HEK293 (cell line): ENCODE data around the gene GPS1.

ENCODE experiments used
- FEZF1 ChIP-seq: fragments of 450-650 bp; formaldehyde crosslinking; IDR thresholded peaks from 2 replicates; pipeline ENCODE4 v1.5.1; 2016; ENCODE audit warnings: missing biosample characterization, missing genetic modification characterization
- GLI4 ChIP-seq: fragments of 450-650 bp; formaldehyde crosslinking; IDR thresholded peaks from 2 replicates; pipeline ENCODE4 v1.5.1; 2016; ENCODE audit warnings: missing biosample characterization, missing genetic modification characterization
- GLIS1 ChIP-seq: fragments of 450-650 bp; formaldehyde crosslinking; IDR thresholded peaks from 2 replicates; pipeline ENCODE4 v1.5.1; 2016; ENCODE audit warnings: missing biosample characterization, missing genetic modification characterization
- KLF1 ChIP-seq: fragments of 450-650 bp; formaldehyde crosslinking; IDR thresholded peaks from 2 replicates; pipeline ENCODE4 v1.5.1; 2016; ENCODE audit warnings: missing biosample characterization, missing genetic modification characterization
- KLF8 ChIP-seq: fragments of 450-650 bp; formaldehyde crosslinking; IDR thresholded peaks from 2 replicates; pipeline ENCODE4 v1.5.1; 2016; ENCODE audit warnings: missing biosample characterization, missing genetic modification characterization
- KLF9 ChIP-seq: fragments of 450-650 bp; formaldehyde crosslinking; IDR thresholded peaks from 2 replicates; pipeline ENCODE4 v1.5.1; 2016; ENCODE audit warnings: missing biosample characterization, missing genetic modification characterization, low read depth
- MEIS1 ChIP-seq: sonication (generic); formaldehyde crosslinking; IDR thresholded peaks from 2 replicates; pipeline ENCODE4 v1.8.1; 2022; ENCODE audit warnings: missing genetic modification reagents, mild to moderate bottlenecking, borderline replicate concordance
- SCRT1 ChIP-seq: fragments of 450-650 bp; formaldehyde crosslinking; IDR thresholded peaks from 2 replicates; pipeline ENCODE4 v1.5.1; 2016; ENCODE audit warnings: missing biosample characterization, missing genetic modification characterization, borderline replicate concordance
- SETDB1 ChIP-seq: IDR thresholded peaks from one replicate; pipeline ENCODE4 v1.6.1; 2017; ENCODE audit warnings: mild to moderate bottlenecking, low read length, moderate library complexity, mixed read lengths; ENCODE audit not compliant: insufficient read length
- SP7 ChIP-seq: fragments of 450-650 bp; formaldehyde crosslinking; IDR thresholded peaks from 2 replicates; pipeline ENCODE4 v1.5.1; 2016; ENCODE audit warnings: missing biosample characterization, missing genetic modification characterization
- YY1 ChIP-seq: fragments of 450-650 bp; formaldehyde crosslinking; IDR thresholded peaks from 2 replicates; pipeline ENCODE4 v1.5.1; 2018; ENCODE audit warnings: missing biosample characterization, missing genetic modification characterization
- ZBTB1 ChIP-seq: fragments of 450-650 bp; formaldehyde crosslinking; IDR thresholded peaks from 2 replicates; pipeline ENCODE4 v1.5.1; 2016; ENCODE audit warnings: missing biosample characterization, missing genetic modification characterization
- ZBTB7A ChIP-seq: fragments of 450-650 bp; formaldehyde crosslinking; IDR thresholded peaks from 2 replicates; pipeline ENCODE4 v1.5.1; 2016; ENCODE audit warnings: low read depth, missing biosample characterization, missing genetic modification characterization
- ZFHX2 ChIP-seq: fragments of 450-650 bp; formaldehyde crosslinking; conservative IDR thresholded peaks from 2 replicates; pipeline ENCODE4 v1.5.1; 2016; ENCODE audit warnings: missing biosample characterization, missing genetic modification characterization
- ZNF10 ChIP-seq: fragments of 450-650 bp; formaldehyde crosslinking; IDR thresholded peaks from 2 replicates; pipeline ENCODE4 v1.5.1; 2017; ENCODE audit warnings: missing biosample characterization, missing genetic modification characterization
- ZNF140 ChIP-seq: fragments of 450-650 bp; formaldehyde crosslinking; IDR thresholded peaks from 2 replicates; pipeline ENCODE4 v1.5.1; 2016; ENCODE audit warnings: missing biosample characterization, missing genetic modification characterization
- ZNF184 ChIP-seq: fragments of 450-650 bp; IDR thresholded peaks from 2 replicates; pipeline ENCODE4 v1.5.1; 2018; ENCODE audit warnings: missing biosample characterization, mild to moderate bottlenecking, missing genetic modification characterization
- ZNF211 ChIP-seq: fragments of 450-650 bp; formaldehyde crosslinking; IDR thresholded peaks from 2 replicates; pipeline ENCODE4 v1.5.1; 2016; ENCODE audit warnings: low read depth, missing biosample characterization, missing genetic modification characterization
- ZNF223 ChIP-seq: fragments of 450-650 bp; formaldehyde crosslinking; IDR thresholded peaks from 2 replicates; pipeline ENCODE4 v1.5.1; 2016; ENCODE audit warnings: missing biosample characterization, missing genetic modification characterization
- ZNF274 ChIP-seq, 2 experiments: fragments of 200-500 bp in 1 of 2; fragments of 450-650 bp in 1 of 2; sonication (Bioruptor generic) in 1 of 2; formaldehyde crosslinking in 1 of 2; IDR thresholded peaks; 2 replicates each; pipeline versions ENCODE4 v1.5.1 to v1.6.1; 2014 to 2016; ENCODE audit warnings: borderline replicate concordance in 1 of 2, inconsistent platforms in 1 of 2, low read length in 1 of 2, missing biosample characterization in 1 of 2, missing genetic modification characterization in 1 of 2
- ZNF280C ChIP-seq: fragments of 450-650 bp; formaldehyde crosslinking; IDR thresholded peaks from 2 replicates; pipeline ENCODE4 v1.5.1; 2016; ENCODE audit warnings: missing biosample characterization, missing genetic modification characterization
- ZNF335 ChIP-seq: fragments of 450-650 bp; formaldehyde crosslinking; conservative IDR thresholded peaks from 2 replicates; pipeline ENCODE4 v1.5.1; 2016; ENCODE audit warnings: missing biosample characterization, missing genetic modification characterization
- ZNF426 ChIP-seq: fragments of 450-650 bp; formaldehyde crosslinking; IDR thresholded peaks from 2 replicates; pipeline ENCODE4 v1.5.1; 2017; ENCODE audit warnings: missing biosample characterization, missing genetic modification characterization, mild to moderate bottlenecking, inconsistent platforms, moderate library complexity
- ZNF529 ChIP-seq: fragments of 450-650 bp; formaldehyde crosslinking; IDR thresholded peaks from 2 replicates; pipeline ENCODE4 v1.5.1; 2017; ENCODE audit warnings: missing genetic modification characterization, missing biosample characterization; ENCODE audit not compliant: insufficient replicate concordance
- ZNF549 ChIP-seq: fragments of 450-650 bp; IDR thresholded peaks from 2 replicates; pipeline ENCODE4 v1.5.1; 2018; ENCODE audit warnings: missing biosample characterization, missing genetic modification characterization, mild to moderate bottlenecking, inconsistent platforms, moderate library complexity
- ZNF555 ChIP-seq: fragments of 450-650 bp; formaldehyde crosslinking; conservative IDR thresholded peaks from 2 replicates; pipeline ENCODE4 v1.5.1; 2017; ENCODE audit warnings: missing biosample characterization, mild to moderate bottlenecking, missing genetic modification characterization, inconsistent platforms
- ZNF571 ChIP-seq: fragments of 450-650 bp; formaldehyde crosslinking; IDR thresholded peaks from 2 replicates; pipeline ENCODE4 v1.5.0; 2017; ENCODE audit warnings: missing biosample characterization, missing genetic modification characterization
- ZNF629 ChIP-seq: fragments of 450-650 bp; formaldehyde crosslinking; IDR thresholded peaks from 2 replicates; pipeline ENCODE4 v1.5.1; 2017; ENCODE audit warnings: missing biosample characterization, missing genetic modification characterization
- ZNF791 ChIP-seq: fragments of 450-650 bp; formaldehyde crosslinking; IDR thresholded peaks from 2 replicates; pipeline ENCODE4 v1.5.1; 2016; ENCODE audit warnings: missing biosample characterization, missing genetic modification characterization
- TF ChIP-seq, protein P1 (sequence below): fragments of 450-650 bp; formaldehyde crosslinking; IDR thresholded peaks from 2 replicates; pipeline ENCODE4 v1.5.1; 2016; ENCODE audit warnings: missing biosample characterization, missing genetic modification characterization
- TF ChIP-seq, protein P2 (sequence below): fragments of 450-650 bp; formaldehyde crosslinking; IDR thresholded peaks from 2 replicates; pipeline ENCODE4 v1.5.1; 2017; ENCODE audit warnings: missing biosample characterization, missing genetic modification characterization
- TF ChIP-seq, protein P3 (sequence below): fragments of 450-650 bp; formaldehyde crosslinking; IDR thresholded peaks from 2 replicates; pipeline ENCODE4 v1.5.1; 2016; ENCODE audit warnings: missing biosample characterization, missing genetic modification characterization
- TF ChIP-seq, protein P4 (sequence below): fragments of 450-650 bp; formaldehyde crosslinking; optimal IDR thresholded peaks from 2 replicates; pipeline ENCODE3; 2016; ENCODE audit warnings: missing biosample characterization, mild to moderate bottlenecking, missing genetic modification characterization

The GPS1 gene

DNA sequence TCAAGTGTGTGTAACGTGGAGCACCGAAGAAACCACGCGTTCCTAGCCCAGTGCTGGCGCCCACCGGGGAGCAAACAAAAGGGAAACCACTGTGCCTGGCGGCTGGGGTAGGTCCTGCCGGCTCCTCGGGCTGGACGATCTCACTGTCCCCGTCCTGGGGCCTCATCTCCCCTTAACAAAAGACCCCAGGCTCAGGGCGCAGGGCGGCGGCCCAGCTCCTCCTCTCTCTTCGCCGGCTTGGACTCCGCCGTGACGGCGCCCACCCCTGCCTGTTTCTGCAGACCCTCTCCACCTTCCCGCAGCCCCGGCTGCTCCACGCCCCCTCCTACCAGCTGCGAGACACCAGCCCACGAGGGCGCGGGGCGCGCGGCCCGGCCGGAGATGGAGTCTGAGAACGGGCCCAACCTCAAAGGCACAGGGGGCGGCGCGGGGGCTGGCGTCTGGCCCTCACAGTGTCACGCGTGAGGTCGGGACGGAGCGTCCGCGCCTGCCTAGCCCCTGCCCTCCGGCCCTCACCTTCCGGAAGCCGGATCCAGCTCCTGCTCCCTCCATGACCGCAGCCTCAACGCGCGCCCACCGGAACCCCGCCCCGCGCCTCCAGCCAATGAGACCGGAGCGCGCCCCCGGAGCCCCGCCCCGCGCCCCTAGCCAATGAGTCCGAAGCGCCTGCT is 29.3 kb upstream of the GPS1 start, which contains the start of gene CENPX (continued):
- TF ChIP-seq ZNF791 (no peak), ZBTB1 (no peak; the same call in 1 of the 2 replicates), ZNF223 (tag by site-specific recombination) (no peak), ZNF184 (no peak), FEZF1 (tag by site-specific recombination) (no peak), ZNF140 (no peak), ZNF529 (tag by site-specific recombination) (no peak), ZNF274 (IDR thresholded peaks at IDR 0.05; ENCODE audit: low read length) (no peak), ZNF274 (tag by site-specific recombination; IDR thresholded peaks at IDR 0.05; ENCODE audit: borderline replicate concordance) (no peak), ZFHX2 (tag by site-specific recombination) (peak; percentile 60), KLF8 (no peak; the same call in 1 of the 2 replicates), ZBTB7A (tag by site-specific recombination) (peak; percentile 97), ZNF280C (tag by site-specific recombination) (no peak), ZNF10 (tag by site-specific recombination) (peak; percentile 41; the same call in 1 of the 2 replicates), KLF1 (no peak), GLIS1 (no peak), GLI4 (tag by site-specific recombination) (peak; percentile 64; the same call in 1 of the 2 replicates), KLF9 (tag by site-specific recombination) (peak; percentile 91), YY1 (tag by site-specific recombination) (peak; percentile 40; the same call in 1 of the 2 replicates), ZNF211 (no peak), ZNF335 (tag by site-specific recombination) (peak; percentile 57), ZNF555 (no peak), SCRT1 (tag by site-specific recombination) (no peak), MEIS1 (no peak), SETDB1 (no peak), ZNF426 (tag by site-specific recombination) (no peak), SP7 (peak; percentile 57), ZNF571 (tag by site-specific recombination) (no peak), ZNF549 (tag by site-specific recombination) (no peak), ZNF629 (peak; percentile 34; the same call in 1 of the 2 replicates)
- TF ChIP-seq, protein P1, sequence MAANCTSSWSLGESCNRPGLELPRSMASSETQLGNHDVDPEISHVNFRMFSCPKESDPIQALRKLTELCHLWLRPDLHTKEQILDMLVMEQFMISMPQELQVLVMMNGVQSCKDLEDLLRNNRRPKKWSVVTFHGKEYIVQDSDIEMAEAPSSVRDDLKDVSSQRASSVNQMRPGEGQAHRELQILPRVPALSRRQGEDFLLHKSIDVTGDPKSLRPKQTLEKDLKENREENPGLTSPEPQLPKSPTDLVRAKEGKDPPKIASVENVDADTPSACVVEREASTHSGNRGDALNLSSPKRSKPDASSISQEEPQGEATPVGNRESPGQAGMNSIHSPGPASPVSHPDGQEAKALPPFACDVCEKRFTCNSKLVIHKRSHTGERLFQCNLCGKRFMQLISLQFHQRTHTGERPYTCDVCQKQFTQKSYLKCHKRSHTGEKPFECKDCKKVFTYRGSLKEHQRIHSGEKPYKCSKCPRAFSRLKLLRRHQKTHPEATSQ (tag by site-specific recombination): peak; percentile 36; the same call in 1 of the 2 replicates
- TF ChIP-seq, protein P2, sequence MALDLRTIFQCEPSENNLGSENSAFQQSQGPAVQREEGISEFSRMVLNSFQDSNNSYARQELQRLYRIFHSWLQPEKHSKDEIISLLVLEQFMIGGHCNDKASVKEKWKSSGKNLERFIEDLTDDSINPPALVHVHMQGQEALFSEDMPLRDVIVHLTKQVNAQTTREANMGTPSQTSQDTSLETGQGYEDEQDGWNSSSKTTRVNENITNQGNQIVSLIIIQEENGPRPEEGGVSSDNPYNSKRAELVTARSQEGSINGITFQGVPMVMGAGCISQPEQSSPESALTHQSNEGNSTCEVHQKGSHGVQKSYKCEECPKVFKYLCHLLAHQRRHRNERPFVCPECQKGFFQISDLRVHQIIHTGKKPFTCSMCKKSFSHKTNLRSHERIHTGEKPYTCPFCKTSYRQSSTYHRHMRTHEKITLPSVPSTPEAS: no peak
- TF ChIP-seq, protein P3, sequence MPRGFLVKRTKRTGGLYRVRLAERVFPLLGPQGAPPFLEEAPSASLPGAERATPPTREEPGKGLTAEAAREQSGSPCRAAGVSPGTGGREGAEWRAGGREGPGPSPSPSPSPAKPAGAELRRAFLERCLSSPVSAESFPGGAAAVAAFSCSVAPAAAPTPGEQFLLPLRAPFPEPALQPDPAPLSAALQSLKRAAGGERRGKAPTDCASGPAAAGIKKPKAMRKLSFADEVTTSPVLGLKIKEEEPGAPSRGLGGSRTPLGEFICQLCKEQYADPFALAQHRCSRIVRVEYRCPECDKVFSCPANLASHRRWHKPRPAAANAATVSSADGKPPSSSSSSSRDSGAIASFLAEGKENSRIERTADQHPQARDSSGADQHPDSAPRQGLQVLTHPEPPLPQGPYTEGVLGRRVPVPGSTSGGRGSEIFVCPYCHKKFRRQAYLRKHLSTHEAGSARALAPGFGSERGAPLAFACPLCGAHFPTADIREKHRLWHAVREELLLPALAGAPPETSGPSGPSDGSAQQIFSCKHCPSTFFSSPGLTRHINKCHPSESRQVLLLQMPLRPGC (tag by site-specific recombination): no peak
- TF ChIP-seq, protein P4, sequence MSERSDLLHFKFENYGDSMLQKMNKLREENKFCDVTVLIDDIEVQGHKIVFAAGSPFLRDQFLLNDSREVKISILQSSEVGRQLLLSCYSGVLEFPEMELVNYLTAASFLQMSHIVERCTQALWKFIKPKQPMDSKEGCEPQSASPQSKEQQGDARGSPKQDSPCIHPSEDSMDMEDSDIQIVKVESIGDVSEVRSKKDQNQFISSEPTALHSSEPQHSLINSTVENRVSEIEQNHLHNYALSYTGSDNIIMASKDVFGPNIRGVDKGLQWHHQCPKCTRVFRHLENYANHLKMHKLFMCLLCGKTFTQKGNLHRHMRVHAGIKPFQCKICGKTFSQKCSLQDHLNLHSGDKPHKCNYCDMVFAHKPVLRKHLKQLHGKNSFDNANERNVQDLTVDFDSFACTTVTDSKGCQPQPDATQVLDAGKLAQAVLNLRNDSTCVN (tag by site-specific recombination): peak; percentile 93
